ENCODE data around the gene YBEY. TPM values are rescaled to one million over a fixed set of nuclear protein-coding genes. Genes with fewer than 3 reads are reported as not detected.

YBEY gene
- total RNA-seq, 1 donor from 2014 or later: 7.0 TPM

GRCh38 chr21:46243960-46244361, 42.2 kb upstream of the YBEY start:
- Mint-ChIP-seq H3K4me3 (ENCODE audit: unreplicated experiment) (no peak overlapping the region), H3K27ac (ENCODE audit: unreplicated experiment) (no peak overlapping the region), H3K27me3 (ENCODE audit: unreplicated experiment) (peaks cover 4% of the 10 kb centered on the region), H3K36me3 (ENCODE audit: low read depth, unreplicated experiment) (peaks cover 48% of the 10 kb centered on the region), H3K4me1 (ENCODE audit: unreplicated experiment) (no peaks in the 10 kb centered on the region), H3K9me3 (ENCODE audit: unreplicated experiment) (no peaks in the 10 kb centered on the region)
- no peak for TF ChIP-seq CTCF (IDR thresholded peaks at IDR 0.05; ENCODE audit: unreplicated experiment)
- DNase-seq (ENCODE audit: low spot score): no peak

- Mint-ChIP-seq H3K4me1 (ENCODE audit: unreplicated experiment) (no peaks in the 10 kb centered on the region), H3K9me3 (ENCODE audit: unreplicated experiment) (no peaks in the 10 kb centered on the region), H3K27me3 (ENCODE audit: unreplicated experiment) (peaks cover 4% of the 10 kb centered on the region), H3K27ac (ENCODE audit: unreplicated experiment) (no peak overlapping the region), H3K4me3 (ENCODE audit: unreplicated experiment) (no peak overlapping the region), H3K36me3 (ENCODE audit: low read depth, unreplicated experiment) (peaks cover 46% of the 10 kb centered on the region)
- no peak for DNase-seq (ENCODE audit: low spot score)
- TF ChIP-seq CTCF (IDR thresholded peaks at IDR 0.05; ENCODE audit: unreplicated experiment): no peak
These were observed 41.5 kb upstream of the YBEY start for GRCh38 chr21:46244602-46245001.

- no peaks in the 10 kb centered on the region for H3K9me3 Mint-ChIP-seq (ENCODE audit: unreplicated experiment)
- H3K27me3 Mint-ChIP-seq (ENCODE audit: unreplicated experiment): peaks cover 4% of the 10 kb centered on the region
- H3K27ac Mint-ChIP-seq (ENCODE audit: unreplicated experiment): no peak overlapping the region
- H3K4me3 Mint-ChIP-seq (ENCODE audit: unreplicated experiment): no peak overlapping the region
- TF ChIP-seq CTCF (IDR thresholded peaks at IDR 0.05; ENCODE audit: unreplicated experiment): no peak
- H3K36me3 Mint-ChIP-seq (ENCODE audit: low read depth, unreplicated experiment): peaks cover 48% of the 10 kb centered on the region
- H3K4me1 Mint-ChIP-seq (ENCODE audit: unreplicated experiment): peaks cover 7% of the 10 kb centered on the region
- no peak for DNase-seq (ENCODE audit: low spot score)
These were observed 40.8 kb upstream of the YBEY start for GRCh38 chr21:46245213-46245915.

- peak overlapping the region; percentile 43 for H3K4me3 Mint-ChIP-seq (ENCODE audit: unreplicated experiment)
- no peaks in the 10 kb centered on the region for H3K9me3 Mint-ChIP-seq (ENCODE audit: unreplicated experiment)
- DNase-seq (ENCODE audit: low spot score): no peak
- no peak overlapping the region for H3K27ac Mint-ChIP-seq (ENCODE audit: unreplicated experiment)
- H3K4me1 Mint-ChIP-seq (ENCODE audit: unreplicated experiment): peaks cover 11% of the 10 kb centered on the region
- H3K27me3 Mint-ChIP-seq (ENCODE audit: unreplicated experiment): peaks cover 4% of the 10 kb centered on the region
- no peak for TF ChIP-seq CTCF (IDR thresholded peaks at IDR 0.05; ENCODE audit: unreplicated experiment)
- peaks cover 57% of the 10 kb centered on the region for H3K36me3 Mint-ChIP-seq (ENCODE audit: low read depth, unreplicated experiment)
These were observed 39.8 kb upstream of the YBEY start for GRCh38 chr21:46246345-46246744.

- no peak overlapping the region for H3K4me3 Mint-ChIP-seq (ENCODE audit: unreplicated experiment)
- no peak overlapping the region for H3K27ac Mint-ChIP-seq (ENCODE audit: unreplicated experiment)
- peaks cover 55% of the 10 kb centered on the region for H3K36me3 Mint-ChIP-seq (ENCODE audit: low read depth, unreplicated experiment)
- peaks cover 4% of the 10 kb centered on the region for H3K27me3 Mint-ChIP-seq (ENCODE audit: unreplicated experiment)
- no peaks in the 10 kb centered on the region for H3K9me3 Mint-ChIP-seq (ENCODE audit: unreplicated experiment)
- no peak for TF ChIP-seq CTCF (IDR thresholded peaks at IDR 0.05; ENCODE audit: unreplicated experiment)
- DNase-seq (ENCODE audit: low spot score): no peak
- peaks cover 11% of the 10 kb centered on the region for H3K4me1 Mint-ChIP-seq (ENCODE audit: unreplicated experiment)
These were observed 38.3 kb upstream of the YBEY start for GRCh38 chr21:46247699-46248421.
